Measurements from ENCODE around the gene MMP2.

- TF ChIP-seq CTCF (IDR thresholded peaks at IDR 0.05), result peak; percentile 29; the same call in 1 of the 2 replicates
- TF ChIP-seq POLR2AphosphoS5 (IDR thresholded peaks at IDR 0.05; ENCODE audit: low read depth, low read length), result no peak
- TF ChIP-seq SIN3A (IDR thresholded peaks at IDR 0.05; ENCODE audit: borderline replicate concordance, insufficient read depth, low read depth, low read length), result no peak
- TF ChIP-seq REST (IDR thresholded peaks at IDR 0.05; ENCODE audit: insufficient read depth in 1 of 2, low read depth in 2 of 2, low read length in 1 of 2), result no peak
- no peak for TF ChIP-seq TCF7L2 (IDR thresholded peaks at IDR 0.05; ENCODE audit: low read depth, low read length)
These were observed 64.5 kb downstream of the MMP2 start for GRCh38 chr16:55543472-55543871.
